Measurements from ENCODE around the gene LCP2.

DNA sequence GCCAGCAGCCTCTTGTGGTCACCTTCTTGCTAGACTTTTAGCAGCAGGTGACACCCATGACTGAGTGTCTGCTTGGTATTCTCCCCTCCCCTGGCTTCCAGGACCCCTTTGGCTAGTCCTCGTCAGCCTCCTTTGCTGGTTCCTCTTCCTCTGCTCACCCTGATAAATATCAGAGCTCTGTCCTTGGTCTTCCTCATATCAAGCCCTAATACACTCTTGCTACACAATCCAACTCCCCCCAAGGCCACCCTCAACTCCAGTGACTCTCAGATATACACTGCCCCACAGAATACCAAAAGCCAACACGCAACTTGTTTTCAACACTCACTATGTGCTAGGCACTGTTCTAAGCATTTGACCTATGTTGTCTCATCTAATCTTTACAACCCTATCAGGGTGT lies 30.3 kb upstream of the LCP2 start:
- TF ChIP-seq, protein P1, sequence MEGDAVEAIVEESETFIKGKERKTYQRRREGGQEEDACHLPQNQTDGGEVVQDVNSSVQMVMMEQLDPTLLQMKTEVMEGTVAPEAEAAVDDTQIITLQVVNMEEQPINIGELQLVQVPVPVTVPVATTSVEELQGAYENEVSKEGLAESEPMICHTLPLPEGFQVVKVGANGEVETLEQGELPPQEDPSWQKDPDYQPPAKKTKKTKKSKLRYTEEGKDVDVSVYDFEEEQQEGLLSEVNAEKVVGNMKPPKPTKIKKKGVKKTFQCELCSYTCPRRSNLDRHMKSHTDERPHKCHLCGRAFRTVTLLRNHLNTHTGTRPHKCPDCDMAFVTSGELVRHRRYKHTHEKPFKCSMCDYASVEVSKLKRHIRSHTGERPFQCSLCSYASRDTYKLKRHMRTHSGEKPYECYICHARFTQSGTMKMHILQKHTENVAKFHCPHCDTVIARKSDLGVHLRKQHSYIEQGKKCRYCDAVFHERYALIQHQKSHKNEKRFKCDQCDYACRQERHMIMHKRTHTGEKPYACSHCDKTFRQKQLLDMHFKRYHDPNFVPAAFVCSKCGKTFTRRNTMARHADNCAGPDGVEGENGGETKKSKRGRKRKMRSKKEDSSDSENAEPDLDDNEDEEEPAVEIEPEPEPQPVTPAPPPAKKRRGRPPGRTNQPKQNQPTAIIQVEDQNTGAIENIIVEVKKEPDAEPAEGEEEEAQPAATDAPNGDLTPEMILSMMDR (conservative IDR thresholded peaks at IDR 0.05; ENCODE audit: low read depth, low read length), result no peak
- no peak for TF ChIP-seq EZH2phosphoT487 (IDR thresholded peaks at IDR 0.05; ENCODE audit: borderline replicate concordance, low read length)
- TF ChIP-seq EZH2 (IDR thresholded peaks at IDR 0.05; ENCODE audit: low read length, unreplicated experiment), result no peak
